GM12874 (cell line): ENCODE data around the gene SRD5A1.

Source experiments
- TF ChIP-seq, protein P1 (sequence below): IDR thresholded peaks from 2 replicates; pipeline ENCODE4 v1.5.1; 2011; ENCODE audit warnings: low read depth, mild to moderate bottlenecking, control low read depth, low read length, moderate library complexity; ENCODE audit not compliant: insufficient read depth

Gene SRD5A1

DNA sequence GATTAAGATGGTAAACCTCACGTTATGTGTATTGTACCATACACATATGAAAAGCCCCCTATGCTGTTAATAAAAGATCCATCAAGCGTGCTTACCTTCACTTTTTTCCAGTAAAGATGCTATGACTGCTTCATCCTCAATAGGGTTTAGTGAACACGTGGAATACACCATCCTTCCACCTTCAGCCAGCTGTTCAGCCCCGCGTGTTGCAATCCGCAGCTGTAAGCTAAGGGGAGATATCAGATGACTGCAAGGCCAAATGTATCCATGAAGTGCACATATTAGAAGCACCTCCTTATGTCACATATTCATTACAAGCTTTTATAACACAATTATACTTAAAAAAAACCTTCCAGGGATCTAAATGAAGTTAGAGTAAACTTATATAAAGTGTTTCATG lies 16.6 kb upstream of the SRD5A1 start:
- TF ChIP-seq, protein P1, sequence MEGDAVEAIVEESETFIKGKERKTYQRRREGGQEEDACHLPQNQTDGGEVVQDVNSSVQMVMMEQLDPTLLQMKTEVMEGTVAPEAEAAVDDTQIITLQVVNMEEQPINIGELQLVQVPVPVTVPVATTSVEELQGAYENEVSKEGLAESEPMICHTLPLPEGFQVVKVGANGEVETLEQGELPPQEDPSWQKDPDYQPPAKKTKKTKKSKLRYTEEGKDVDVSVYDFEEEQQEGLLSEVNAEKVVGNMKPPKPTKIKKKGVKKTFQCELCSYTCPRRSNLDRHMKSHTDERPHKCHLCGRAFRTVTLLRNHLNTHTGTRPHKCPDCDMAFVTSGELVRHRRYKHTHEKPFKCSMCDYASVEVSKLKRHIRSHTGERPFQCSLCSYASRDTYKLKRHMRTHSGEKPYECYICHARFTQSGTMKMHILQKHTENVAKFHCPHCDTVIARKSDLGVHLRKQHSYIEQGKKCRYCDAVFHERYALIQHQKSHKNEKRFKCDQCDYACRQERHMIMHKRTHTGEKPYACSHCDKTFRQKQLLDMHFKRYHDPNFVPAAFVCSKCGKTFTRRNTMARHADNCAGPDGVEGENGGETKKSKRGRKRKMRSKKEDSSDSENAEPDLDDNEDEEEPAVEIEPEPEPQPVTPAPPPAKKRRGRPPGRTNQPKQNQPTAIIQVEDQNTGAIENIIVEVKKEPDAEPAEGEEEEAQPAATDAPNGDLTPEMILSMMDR = no peak

DNA sequence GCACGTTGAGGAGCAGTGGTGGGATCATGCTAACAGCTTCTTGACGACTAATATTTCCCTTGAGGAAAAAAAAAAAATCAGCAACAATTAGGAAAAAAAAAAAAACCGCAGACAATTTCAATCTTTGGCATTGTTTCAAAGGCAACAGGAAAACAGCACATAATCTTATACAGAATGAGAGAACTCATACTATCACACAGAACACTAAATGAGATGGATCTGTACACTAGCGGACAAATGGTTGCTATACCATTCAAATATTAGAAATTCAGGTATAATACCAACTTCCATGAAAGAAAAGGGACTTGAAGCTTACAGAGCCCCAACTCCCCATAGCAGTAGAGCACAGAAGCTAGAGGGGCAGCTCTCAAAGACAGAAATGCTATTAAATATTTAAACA lies 10.0 kb upstream of the SRD5A1 start:
- TF ChIP-seq, protein P1 = no peak

DNA sequence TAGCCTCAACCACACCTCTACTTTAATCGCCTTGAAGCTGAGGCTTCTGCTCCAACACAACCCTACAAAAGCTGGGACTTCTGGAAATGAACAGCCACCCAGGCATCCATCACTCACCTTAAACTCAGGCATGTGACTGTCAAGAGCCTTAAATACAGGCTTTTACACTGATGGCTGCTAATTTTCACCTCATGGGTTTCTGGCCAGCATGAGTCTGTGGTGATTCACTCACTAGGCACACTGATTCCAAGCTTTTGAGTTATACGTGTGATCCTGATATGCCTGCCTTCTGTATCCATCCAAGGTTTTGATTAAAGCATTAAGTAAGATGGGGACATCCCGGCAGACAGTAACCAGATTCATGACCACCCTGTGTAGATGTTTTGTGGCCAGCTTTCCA lies 9.3 kb upstream of the SRD5A1 start:
- TF ChIP-seq, protein P1 = no peak

DNA sequence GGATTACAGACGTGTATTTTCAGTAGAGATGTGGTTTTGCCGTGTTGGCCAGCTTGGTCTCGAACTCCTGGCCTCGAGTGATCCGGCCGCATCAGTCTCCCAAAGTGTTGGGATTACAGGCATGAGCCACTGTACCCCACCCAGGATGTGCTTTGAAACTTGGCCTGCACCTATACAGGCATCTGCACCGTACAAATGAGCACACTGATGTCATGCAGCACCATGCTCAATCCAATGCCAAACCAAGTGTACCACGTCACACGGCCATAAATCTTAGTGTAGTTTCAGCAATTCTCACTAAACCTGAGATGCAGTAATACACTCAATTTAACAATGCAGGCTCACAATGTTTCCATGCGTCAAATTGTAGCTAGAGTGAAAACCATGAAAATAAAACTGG lies 6.7 kb upstream of the SRD5A1 start:
- TF ChIP-seq, protein P1 = no peak

DNA sequence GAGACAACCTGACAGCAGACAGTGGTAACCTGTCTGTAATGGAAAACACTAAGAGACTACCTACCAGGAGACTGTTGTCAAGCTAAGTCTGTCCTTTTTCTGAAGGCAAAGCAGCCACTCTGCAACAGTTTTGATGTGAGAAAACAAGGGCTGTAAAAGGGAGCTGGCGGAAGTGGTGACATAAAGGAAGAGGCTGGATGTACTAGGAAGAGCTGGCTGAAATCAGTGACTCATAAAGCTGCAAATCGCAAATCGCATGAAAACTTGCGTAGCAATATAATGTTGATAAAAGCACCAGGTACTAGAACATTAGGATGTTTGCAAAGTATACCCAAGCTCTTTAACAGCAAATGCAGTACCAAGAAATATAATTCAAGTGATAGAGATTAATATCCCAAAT lies 1.8 kb upstream of the SRD5A1 start:
- TF ChIP-seq, protein P1 = no peak

DNA sequence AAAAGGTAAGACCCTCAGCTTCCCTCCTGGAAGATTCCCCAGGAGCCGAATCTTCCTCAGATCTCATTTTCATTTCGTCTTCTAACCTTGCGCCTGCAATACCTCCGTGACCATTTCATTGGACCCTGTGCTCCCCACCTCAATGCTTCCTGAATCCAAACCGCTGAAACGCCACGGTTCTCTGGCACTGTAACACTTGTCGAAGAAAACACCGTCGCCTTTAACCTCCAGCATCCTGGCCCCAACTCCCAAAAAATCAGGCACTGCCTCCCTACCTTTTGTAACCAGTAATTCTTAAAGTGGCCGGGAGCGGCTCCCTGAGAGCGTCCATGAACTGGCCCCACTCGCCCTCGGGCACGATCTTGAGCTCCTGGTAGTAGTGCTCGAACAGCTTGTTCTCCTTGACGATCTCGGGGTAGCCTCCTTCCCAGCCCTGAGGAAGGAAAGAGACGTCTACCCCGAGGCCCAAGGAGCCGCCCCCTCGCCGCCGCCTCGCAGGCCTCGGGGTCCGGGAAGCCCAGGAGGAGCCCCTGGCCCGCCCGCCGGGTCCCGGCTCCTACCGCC lies 834 bp upstream of the SRD5A1 start:
- TF ChIP-seq, protein P1 = no peak

DNA sequence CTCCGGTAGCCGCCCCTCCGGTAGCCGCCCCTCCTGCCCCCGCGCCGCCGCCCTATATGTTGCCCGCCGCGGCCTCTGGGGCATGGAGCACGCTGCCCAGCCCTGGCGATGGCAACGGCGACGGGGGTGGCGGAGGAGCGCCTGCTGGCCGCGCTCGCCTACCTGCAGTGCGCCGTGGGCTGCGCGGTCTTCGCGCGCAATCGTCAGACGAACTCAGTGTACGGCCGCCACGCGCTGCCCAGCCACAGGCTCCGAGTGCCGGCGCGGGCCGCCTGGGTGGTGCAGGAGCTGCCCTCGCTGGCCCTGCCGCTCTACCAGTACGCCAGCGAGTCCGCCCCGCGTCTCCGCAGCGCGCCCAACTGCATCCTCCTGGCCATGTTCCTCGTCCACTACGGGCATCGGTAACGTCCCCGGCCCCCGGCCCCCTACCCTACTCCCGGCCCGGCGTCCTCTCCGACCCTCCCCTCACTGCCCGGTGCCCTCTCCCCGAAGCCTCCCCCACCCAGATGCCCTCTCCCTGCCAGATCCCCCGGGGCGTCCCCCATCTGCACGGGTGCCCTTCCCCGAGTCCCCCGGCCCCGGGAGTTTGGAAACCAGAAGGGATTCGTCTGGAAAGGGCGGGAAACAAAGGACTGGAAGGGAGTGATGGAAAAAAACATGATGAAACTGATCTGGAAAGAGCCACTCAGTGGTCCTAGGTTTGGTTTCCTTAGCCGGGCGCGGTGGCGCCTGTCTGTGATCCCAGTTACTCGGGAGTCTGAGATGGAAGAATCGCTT lies 417 bp downstream of the SRD5A1 start:
- TF ChIP-seq, protein P1 = no peak
